Common myeloid progenitor, CD34-positive (primary cell): ENCODE data around the gene CTRL.

Experiments used
- CTCF ChIA-PET: fragments of 350-600 bp; sonication (Branson Sonifier 250); formaldehyde crosslinking; loops from one replicate; lab custom pipeline; 2021; ENCODE audit warnings: antibody characterized with exemption; lab: Charles Lee
- POLR2A ChIA-PET: fragments of 350-600 bp; sonication (Branson Sonifier 250); formaldehyde crosslinking; loops from one replicate; lab custom pipeline; 2021; ENCODE audit warnings: antibody characterized with exemption; lab: Charles Lee
- DNase-seq, 3 donors: peaks; one replicate each; pipeline versions ENCODE4 v3.0.0 to v3.0.0-alpha.2; 2013
- H3K27ac ChIP-seq, 2 experiments: 1 replicate in 1 of 2; 2 replicates in 1 of 2; pipeline ENCODE4 v1.7.0; 2013; ENCODE audit warnings: inconsistent platforms in 2 of 2, low read length in 2 of 2, mild to moderate bottlenecking in 2 of 2, low read depth in 1 of 2, moderate library complexity in 1 of 2; ENCODE audit not compliant: severe bottlenecking in 2 of 2, insufficient read depth in 1 of 2, poor library complexity in 1 of 2
- H3K27me3 ChIP-seq, 5 experiments: replicated peaks in 2 of 5; 1 replicate in 3 of 5; 2 replicates in 2 of 5; pipeline versions ENCODE4 v1.6.1 to v1.7.0; 2013; ENCODE audit warnings: low read length in 4 of 5, mild to moderate bottlenecking in 2 of 5, moderate library complexity in 2 of 5, inconsistent platforms in 1 of 5; ENCODE audit not compliant: insufficient read depth in 5 of 5, control insufficient read depth in 4 of 5
- H3K36me3 ChIP-seq, 4 experiments: 1 replicate in 2 of 4; 2 replicates in 2 of 4; pipeline versions ENCODE4 v1.6.1 to v1.7.0; 2013; ENCODE audit warnings: low read length in 3 of 4, control low read depth in 1 of 4, mild to moderate bottlenecking in 1 of 4; ENCODE audit not compliant: control insufficient read depth in 4 of 4, insufficient read depth in 4 of 4
- H3K4me1 ChIP-seq, 4 experiments: 1 replicate in 3 of 4; 2 replicates in 1 of 4; pipeline versions ENCODE4 v1.6.1 to v1.7.1; 2013; ENCODE audit warnings: low read length in 3 of 4, mild to moderate bottlenecking in 3 of 4, control low read depth in 1 of 4, inconsistent platforms in 1 of 4, moderate library complexity in 1 of 4; ENCODE audit not compliant: control insufficient read depth in 4 of 4, insufficient read depth in 4 of 4; ENCODE audit errors: control extremely low read depth in 1 of 4
- H3K4me3 ChIP-seq, 7 experiments: 1 replicate in 4 of 7; 2 replicates in 3 of 7; pipeline versions ENCODE4 v1.5.1 to v1.7.0; 2013; ENCODE audit warnings: mild to moderate bottlenecking in 7 of 7, low read length in 6 of 7, moderate library complexity in 6 of 7, inconsistent platforms in 2 of 7, low read depth in 2 of 7, control low read depth in 1 of 7; ENCODE audit not compliant: insufficient read depth in 4 of 7, control insufficient read depth in 1 of 7; ENCODE audit errors: extremely low read depth in 1 of 7
- H3K9me3 ChIP-seq, 5 experiments: 1 replicate in 4 of 5; 2 replicates in 1 of 5; pipeline versions ENCODE4 v1.6.1 to v1.7.1; 2013; ENCODE audit warnings: low read length in 4 of 5, mild to moderate bottlenecking in 2 of 5, inconsistent platforms in 1 of 5, low read depth in 1 of 5, moderate library complexity in 1 of 5; ENCODE audit not compliant: control insufficient read depth in 4 of 5, insufficient read depth in 2 of 5; ENCODE audit errors: control extremely low read depth in 1 of 5
- WGBS: methylation state at CpG from one replicate; pipeline ENCODE4 v1.1.5; 2013; ENCODE audit not compliant: insufficient coverage; 5-methylcytosine and 5-hydroxymethylcytosine counted together

Gene CTRL

GRCh38 chr16:67910158-67910557 lies 21.5 kb downstream of the CTRL start:
- peak in 2 of 3 donors; percentile 65 to 68 for DNase-seq
- Histone ChIP-seq H3K9me3 (no peaks in the 10 kb centered on the region), H3K4me3 (no peak overlapping the region), H3K36me3 (peaks cover 4 to 46% (median 31%) of the 10 kb centered on the region in 4 experiments), H3K4me1 (peaks cover 0 to 15% (median 3%) of the 10 kb centered on the region in 4 experiments), H3K27me3 (no peaks in the 10 kb centered on the region), H3K27ac (peak overlapping the region in 1 of 2 experiments; percentile 10)
- POLR2A ChIA-PET: no interaction called here
- CTCF ChIA-PET: interaction anchor here (0.6 to 22.4 kb wide), 9 partner anchors 10 to 130 kb away, joined by 3 to 216 read pairs (median 4); partner anchors contain the start of genes NRN1L, PSKH1 and PSMB10
- 66% methylated on average over 2 of the region's 2 CpGs for WGBS

GRCh38 chr16:67909056-67909742 lies 22.5 kb downstream of the CTRL start:
- peak overlapping the region in 1 of 2 experiments; percentile 10 for H3K27ac ChIP-seq
- H3K9me3 ChIP-seq: no peaks in the 10 kb centered on the region
- H3K4me3 ChIP-seq: no peak overlapping the region
- no peak for DNase-seq
- ChIA-PET CTCF (interaction anchor here (0.7 to 22.4 kb wide), 2 partner anchors 10 to 21 kb away, joined by 3 to 216 read pairs; partner anchors contain the start of genes NRN1L and PSKH1), POLR2A (no interaction called here)
- 98% methylated on average over 33 of the region's 36 CpGs for WGBS
- H3K4me1 ChIP-seq: peaks cover 0 to 15% (median 3%) of the 10 kb centered on the region in 4 experiments
- no peaks in the 10 kb centered on the region for H3K27me3 ChIP-seq
- H3K36me3 ChIP-seq: peaks cover 4 to 42% (median 29%) of the 10 kb centered on the region in 4 experiments

GRCh38 chr16:67907397-67908180 lies 24.1 kb downstream of the CTRL start:
- ChIA-PET CTCF (interaction anchor here (0.7 to 22.4 kb wide), 5 partner anchors 9 to 28 kb away, joined by 3 to 216 read pairs (median 4); partner anchors contain the start of genes NRN1L and PSKH1), POLR2A (interaction anchor here (0.9 kb wide), 1 partner anchor 28 kb away, joined by 3 read pairs; no protein-coding TSS in a partner anchor)
- H3K4me1 ChIP-seq: peaks cover 0 to 15% (median 3%) of the 10 kb centered on the region in 4 experiments
- H3K36me3 ChIP-seq: peaks cover 4 to 44% (median 31%) of the 10 kb centered on the region in 4 experiments
- H3K27me3 ChIP-seq: no peaks in the 10 kb centered on the region
- H3K4me3 ChIP-seq: no peak overlapping the region
- H3K27ac ChIP-seq: no peak overlapping the region
- H3K9me3 ChIP-seq: no peaks in the 10 kb centered on the region
- WGBS: 94% methylated on average over 10 of the region's 11 CpGs
- DNase-seq: no peak

GRCh38 chr16:67902831-67903230 lies 28.8 kb downstream of the CTRL start:
- Histone ChIP-seq H3K9me3 (no peaks in the 10 kb centered on the region), H3K27me3 (no peaks in the 10 kb centered on the region), H3K4me1 (peaks cover 0 to 18% (median 6%) of the 10 kb centered on the region in 4 experiments), H3K4me3 (no peak overlapping the region), H3K27ac (no peak overlapping the region), H3K36me3 (peaks cover 0 to 20% (median 10%) of the 10 kb centered on the region in 4 experiments)
- POLR2A ChIA-PET: no interaction called here
- DNase-seq: no peak
- CTCF ChIA-PET: interaction anchor here (0.9 to 22.4 kb wide), 3 partner anchors 15 to 29 kb away, joined by 3 to 216 read pairs (median 4); partner anchors contain the start of genes CTRL, NRN1L and PSKH1
- 96% methylated on average over 4 of the region's 4 CpGs for WGBS

- DNase-seq: no peak
- CTCF ChIA-PET: interaction anchor here (1.2 to 22.4 kb wide), 3 partner anchors 14 to 30 kb away, joined by 3 to 216 read pairs (median 4); partner anchors contain the start of genes CTRL, NRN1L and PSKH1
- POLR2A ChIA-PET: no interaction called here
- H3K9me3 ChIP-seq: no peaks in the 10 kb centered on the region
- no peak overlapping the region for H3K27ac ChIP-seq
- peaks cover 0 to 18% (median 6%) of the 10 kb centered on the region in 4 experiments for H3K4me1 ChIP-seq
- WGBS: 95% methylated on average over 5 of the region's 5 CpGs
- H3K4me3 ChIP-seq: no peak overlapping the region
- H3K36me3 ChIP-seq: peaks cover 2 to 20% (median 10%) of the 10 kb centered on the region in 4 experiments
- no peaks in the 10 kb centered on the region for H3K27me3 ChIP-seq
Measured at GRCh38 chr16:67901734-67902133, 29.9 kb downstream of the CTRL start.

GRCh38 chr16:67897231-67897630 lies 34.4 kb downstream of the CTRL start:
- ChIA-PET POLR2A (no interaction called here), CTCF (interaction anchor here (0.8 to 22.4 kb wide), 9 partner anchors 9 to 225 kb away, joined by 3 to 216 read pairs (median 4); partner anchors contain the start of genes NRN1L and PSKH1)
- H3K36me3 ChIP-seq: peaks cover 3 to 9% (median 6%) of the 10 kb centered on the region in 4 experiments
- DNase-seq: no peak
- no peak overlapping the region for H3K27ac ChIP-seq
- H3K4me1 ChIP-seq: peaks cover 14 to 36% (median 18%) of the 10 kb centered on the region in 4 experiments
- H3K9me3 ChIP-seq: no peaks in the 10 kb centered on the region
- 100% methylated on average over 2 of the region's 3 CpGs for WGBS
- H3K27me3 ChIP-seq: no peaks in the 10 kb centered on the region
- no peak overlapping the region for H3K4me3 ChIP-seq
